Testis (tissue), 2 donors: ENCODE measurements around the gene LRRC53.

ENCODE experiments used
- POLR2A ChIP-seq: fragments of 450-650 bp; IDR thresholded peaks from one replicate; pipeline ENCODE4 v1.6.1; 2017; ENCODE audit warnings: antibody characterized with exemption, mild to moderate bottlenecking, moderate library complexity
- TF ChIP-seq, protein P1 (sequence below), 3 experiments: fragments of 450-650 bp in 2 of 3; fragments of 200-600 bp in 1 of 3; sonication (generic) in 1 of 3; IDR thresholded peaks; one replicate each; pipeline ENCODE4 v1.5.1; 2016 to 2019; ENCODE audit warnings: antibody characterized with exemption in 3 of 3, mild to moderate bottlenecking in 2 of 3, moderate library complexity in 1 of 3

DNA sequence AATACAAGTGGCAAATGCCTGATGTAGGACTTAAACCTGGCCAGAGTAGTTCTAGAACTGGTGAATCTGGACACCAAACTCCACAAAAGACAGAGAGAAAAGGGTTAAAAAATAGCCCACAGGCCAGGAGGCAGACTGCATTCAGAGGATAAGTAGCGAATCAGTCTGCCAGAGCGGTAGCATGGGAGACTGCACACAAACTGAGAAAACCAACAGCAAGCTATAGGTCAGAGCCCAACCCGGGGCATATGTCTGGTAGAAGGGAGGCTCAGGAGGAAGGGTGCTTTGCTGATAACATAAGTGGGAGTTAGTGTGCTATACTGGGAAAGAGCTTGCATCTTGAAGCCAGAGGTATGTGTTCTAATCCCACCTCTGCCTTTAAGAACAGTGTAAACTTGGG, 4.0 kb downstream of the LRRC53 start:
- TF ChIP-seq, protein P1, sequence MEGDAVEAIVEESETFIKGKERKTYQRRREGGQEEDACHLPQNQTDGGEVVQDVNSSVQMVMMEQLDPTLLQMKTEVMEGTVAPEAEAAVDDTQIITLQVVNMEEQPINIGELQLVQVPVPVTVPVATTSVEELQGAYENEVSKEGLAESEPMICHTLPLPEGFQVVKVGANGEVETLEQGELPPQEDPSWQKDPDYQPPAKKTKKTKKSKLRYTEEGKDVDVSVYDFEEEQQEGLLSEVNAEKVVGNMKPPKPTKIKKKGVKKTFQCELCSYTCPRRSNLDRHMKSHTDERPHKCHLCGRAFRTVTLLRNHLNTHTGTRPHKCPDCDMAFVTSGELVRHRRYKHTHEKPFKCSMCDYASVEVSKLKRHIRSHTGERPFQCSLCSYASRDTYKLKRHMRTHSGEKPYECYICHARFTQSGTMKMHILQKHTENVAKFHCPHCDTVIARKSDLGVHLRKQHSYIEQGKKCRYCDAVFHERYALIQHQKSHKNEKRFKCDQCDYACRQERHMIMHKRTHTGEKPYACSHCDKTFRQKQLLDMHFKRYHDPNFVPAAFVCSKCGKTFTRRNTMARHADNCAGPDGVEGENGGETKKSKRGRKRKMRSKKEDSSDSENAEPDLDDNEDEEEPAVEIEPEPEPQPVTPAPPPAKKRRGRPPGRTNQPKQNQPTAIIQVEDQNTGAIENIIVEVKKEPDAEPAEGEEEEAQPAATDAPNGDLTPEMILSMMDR (IDR thresholded peaks at IDR 0.05) = no peak
- TF ChIP-seq POLR2A = no peak
